Left colon (tissue), 2 donors: ENCODE results near the gene ABHD17A. TPM values are rescaled to one million over a fixed set of nuclear protein-coding genes. Genes with fewer than 3 reads are reported as not detected.
A peak's percentile ranks its signal among the peaks of the same experiment; 100 is the strongest.

Experiments
- ATAC-seq: fragments of 200-7000 bp; cut with Tn5 transposase; one replicate; pipeline ENCODE4 v1.9.1; 2020; ENCODE audit warnings: mild to moderate bottlenecking, moderate library complexity
- DNase-seq, 2 donors: peaks; one replicate each; pipeline ENCODE4 v3.0.0-alpha.2; 2020
- intact Hi-C, 2 donors: fragments of 100-400 bp; cut with DNase I in 1 of 2; cut with micrococcal nuclease in 1 of 2; formaldehyde crosslinking; loops; one replicate each; pipeline versions ENCODE4 v1.11.2 to v1.14.0; 2022; cut with DNase I, micrococcal nuclease
- total RNA-seq, 2 donors: library from RNA; stranded (reverse); fragmentation: NEBNext Ultra II Directional; extraction: Animal tissue kit (Norgen Biotek cat#: 25700); gene quantifications; one replicate each; pipeline ENCODE4 v1.2.1, GENCODE V29; 2021
- donor health status: DM: no; HTN: no; CAD: no.
- donor health status: DM: yes; HTN: yes; CAD: no.

ABHD17A gene
- total RNA-seq, 2 donors from 2014 or later: 61.5 to 63.5 TPM

GRCh38 chr19:1847348-1847683 lies 38.0 kb downstream of the ABHD17A start:
- intact Hi-C loops: no loop called here
- DNase-seq: no peak
- no peak for ATAC-seq

- DNase-seq (no peak), ATAC-seq (no peak)
- intact Hi-C loops: no loop called here
Measured at GRCh38 chr19:1846517-1847204, 38.6 kb downstream of the ABHD17A start.

DNA sequence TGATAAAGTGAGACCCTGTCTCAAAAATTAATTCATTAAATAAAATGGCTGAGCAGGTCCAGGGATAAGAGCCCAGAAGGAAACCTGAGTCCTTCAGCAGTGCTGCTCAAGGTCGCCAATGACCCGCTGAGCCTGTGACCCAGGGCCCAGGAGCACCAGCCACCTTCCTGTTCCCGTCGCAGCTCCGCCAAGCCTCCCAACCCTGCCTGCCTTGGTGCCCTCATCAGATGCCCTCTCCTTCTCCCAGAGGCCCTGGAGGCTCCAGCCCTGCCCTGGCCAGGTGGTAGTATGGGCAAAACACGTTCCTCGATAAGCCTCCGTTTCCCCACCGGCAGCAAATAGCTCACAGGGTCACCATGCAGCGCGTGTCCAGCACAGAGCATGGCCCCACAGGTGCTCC lies 39.7 kb downstream of the ABHD17A start:
- intact Hi-C loops: no loop called here
- ATAC-seq: no peak
- no peak for DNase-seq

- intact Hi-C loops: no loop called here
Measured at GRCh38 chr19:1845125-1845515, 40.2 kb downstream of the ABHD17A start.

DNA sequence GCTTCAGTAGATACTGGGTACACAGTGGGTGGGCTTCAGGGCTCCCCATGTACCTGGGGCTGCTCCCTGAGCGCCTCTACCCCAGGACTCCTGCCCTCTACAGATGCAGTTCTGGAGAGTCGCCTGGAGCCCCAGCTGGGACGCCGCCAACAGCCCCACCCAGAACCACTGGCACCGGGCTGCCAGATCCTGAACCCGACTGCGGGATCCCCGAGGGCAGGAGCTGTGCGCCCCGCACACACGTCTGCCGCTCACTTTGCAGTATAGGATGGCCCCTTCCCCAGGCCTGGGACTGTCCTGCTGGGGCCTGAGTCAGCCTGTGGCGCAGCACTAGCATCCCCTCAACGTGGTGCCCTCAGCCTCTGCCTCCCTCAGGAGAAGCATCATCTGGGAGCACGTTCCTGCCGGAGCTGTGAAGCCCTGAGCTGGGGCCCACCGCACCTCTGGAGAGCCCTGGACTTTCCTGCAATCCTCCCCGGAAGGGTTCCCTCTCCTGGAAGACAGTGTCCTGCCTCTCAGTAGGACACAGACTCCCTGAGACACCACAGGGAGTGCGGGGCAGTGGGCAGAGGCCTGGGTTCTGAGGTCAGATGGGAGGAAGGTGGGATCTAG lies 40.7 kb downstream of the ABHD17A start:
- ATAC-seq (no peak), DNase-seq (no peak)
- intact Hi-C loops: no loop called here

More at GRCh38 chr19:1845125-1845515, 40.2 kb downstream of the ABHD17A start:
- no peak for DNase-seq
- no peak for ATAC-seq

GRCh38 chr19:1843646-1844394 lies 41.5 kb downstream of the ABHD17A start:
- no peak for ATAC-seq
- intact Hi-C loops: no loop called here
- DNase-seq: no peak

DNA sequence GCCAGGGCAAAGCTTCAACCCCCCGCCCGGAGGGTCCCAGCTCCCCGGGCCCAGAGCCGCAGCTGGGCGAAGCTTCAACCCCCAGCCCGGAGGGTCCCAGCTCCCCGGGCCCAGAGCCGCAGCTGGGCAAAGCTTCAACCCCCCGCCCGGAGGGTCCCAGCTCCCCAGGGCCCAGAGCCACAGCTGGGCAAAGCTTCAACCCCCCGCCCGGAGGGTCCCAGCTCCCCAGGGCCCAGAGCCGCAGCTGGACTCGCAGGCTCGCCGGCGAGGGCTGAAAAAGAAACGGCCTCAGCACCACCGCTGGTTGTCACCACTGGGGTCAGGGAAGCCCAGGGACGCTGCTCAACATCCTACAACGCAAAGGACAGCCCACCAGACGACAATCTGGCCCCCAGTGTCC lies 42.2 kb downstream of the ABHD17A start:
- intact Hi-C loops: no loop called here
- no peak for ATAC-seq
- DNase-seq: no peak

GRCh38 chr19:1841209-1841924 lies 43.9 kb downstream of the ABHD17A start:
- ATAC-seq (no peak), DNase-seq (no peak)
- intact Hi-C loops: no loop called here

- intact Hi-C loops: no loop called here
- DNase-seq (no peak), ATAC-seq (peak; percentile 38)
Measured at GRCh38 chr19:1840541-1841115, 44.7 kb downstream of the ABHD17A start.

DNA sequence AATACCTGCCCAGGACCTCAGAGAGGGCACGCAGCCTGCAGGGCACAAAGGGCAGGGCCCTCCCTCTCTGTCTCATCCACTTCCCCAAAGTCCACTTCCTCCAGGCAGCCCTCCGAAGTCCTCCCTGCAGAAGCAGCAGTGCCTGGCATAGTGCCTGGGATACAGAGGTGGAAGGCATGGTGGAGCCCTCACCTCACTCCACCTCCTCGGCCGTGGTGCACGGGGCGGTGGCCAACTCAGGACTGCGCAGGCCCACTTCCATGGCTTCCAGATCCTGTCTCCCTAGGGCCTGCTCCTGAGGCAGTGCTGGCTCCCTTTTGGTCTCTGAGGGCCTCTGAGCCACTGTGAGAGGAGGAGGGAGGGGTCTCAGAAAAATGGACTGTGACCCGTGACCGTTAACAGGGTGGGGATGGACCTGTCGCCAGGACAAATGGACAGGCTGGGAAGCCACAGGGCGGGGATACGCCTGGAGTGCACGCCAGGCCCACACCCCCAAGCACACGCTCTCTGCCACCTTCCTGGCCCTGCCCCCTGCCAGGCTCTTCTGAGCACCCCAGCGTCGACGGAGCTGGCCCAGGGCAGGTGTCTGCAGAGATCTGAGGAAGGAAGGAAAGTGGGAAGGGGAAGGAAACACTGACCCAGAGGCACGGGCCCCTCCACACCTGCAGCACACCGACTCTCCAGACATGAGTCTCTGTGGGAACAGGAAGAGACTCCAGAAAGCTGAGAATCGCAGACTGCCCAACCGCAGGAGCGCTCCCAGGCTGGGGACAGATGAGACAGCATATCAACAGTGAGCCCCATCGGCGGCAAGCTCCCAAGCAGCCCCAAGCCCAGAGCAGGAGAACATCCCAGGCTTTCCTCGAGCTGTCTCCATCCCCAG lies 45.4 kb downstream of the ABHD17A start:
- peak; percentile 80 for ATAC-seq
- peak; percentile 81 to 92 for DNase-seq
- intact Hi-C loops: no loop called here

GRCh38 chr19:1837625-1838105 lies 47.6 kb downstream of the ABHD17A start:
- DNase-seq (peak in 1 of 2 donors; percentile 67), ATAC-seq (peak; percentile 49)
- intact Hi-C loops: no loop called here

- DNase-seq: no peak
- intact Hi-C loops: no loop called here
- no peak for ATAC-seq
Measured at GRCh38 chr19:1837222-1837565, 48.1 kb downstream of the ABHD17A start.

- DNase-seq (no peak), ATAC-seq (no peak)
- intact Hi-C loops: no loop called here
Measured at GRCh38 chr19:1836458-1837221, 48.7 kb downstream of the ABHD17A start.

- intact Hi-C loops: no loop called here
- ATAC-seq (no peak), DNase-seq (no peak)
Measured at GRCh38 chr19:1833540-1833939, 51.8 kb downstream of the ABHD17A start.

DNA sequence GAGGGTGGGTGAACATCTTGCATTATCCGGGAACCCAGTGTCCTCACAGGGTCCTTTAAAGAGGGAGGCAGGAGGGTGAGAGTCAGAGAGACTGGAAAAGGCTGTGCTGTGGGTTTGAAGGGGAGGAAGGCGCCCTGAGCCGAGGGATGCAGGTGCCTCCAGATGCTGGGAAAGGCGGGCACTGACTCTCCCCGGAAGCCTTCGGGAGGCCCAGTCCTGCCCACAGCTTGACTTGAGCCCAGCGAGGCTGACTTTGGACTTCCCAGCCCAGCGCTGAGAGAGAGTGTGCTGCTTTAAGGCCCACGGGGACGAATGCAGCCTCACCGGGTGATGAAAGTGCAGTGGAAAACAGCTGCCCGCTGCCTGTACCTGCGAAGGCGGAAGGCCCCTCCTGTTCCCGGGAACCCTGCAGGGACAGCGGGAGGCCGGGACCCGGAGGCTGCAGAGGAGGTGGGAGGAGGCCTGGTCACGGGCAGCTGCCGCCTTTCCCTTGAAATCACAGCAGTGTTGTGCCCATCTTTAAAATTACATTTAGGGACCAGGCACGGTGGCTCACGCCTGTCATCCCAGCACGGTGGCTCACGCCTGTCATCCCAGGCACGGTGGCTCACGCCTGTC lies 53.1 kb downstream of the ABHD17A start:
- DNase-seq (no peak), ATAC-seq (no peak)
- intact Hi-C loops: no loop called here

DNA sequence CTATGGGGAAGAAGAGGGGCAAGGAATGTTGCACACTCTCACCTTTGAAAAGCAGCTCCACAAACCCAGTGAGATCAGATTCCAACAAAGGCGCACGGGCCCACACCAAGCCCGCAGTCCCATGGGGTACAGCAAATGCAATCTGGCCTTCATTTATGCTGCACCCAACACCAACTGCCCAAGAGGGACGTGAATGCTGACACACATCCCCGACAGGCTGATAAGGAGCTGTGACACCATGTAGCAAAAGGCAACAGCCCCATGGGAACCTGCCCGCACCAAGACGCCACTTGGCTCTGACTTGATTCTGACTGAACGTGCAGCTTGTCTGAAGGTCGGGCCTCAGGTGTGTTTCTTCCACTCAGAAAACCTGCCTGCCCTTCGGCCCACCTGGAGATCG lies 54.3 kb downstream of the ABHD17A start:
- no peak for DNase-seq
- intact Hi-C loops: no loop called here
- no peak for ATAC-seq

- intact Hi-C loops: no loop called here
- ATAC-seq: no peak
- DNase-seq: no peak
Measured at GRCh38 chr19:1830568-1830967, 54.7 kb downstream of the ABHD17A start.
